Measurements from ENCODE around the gene JAG2. TPM values are rescaled to one million over a fixed set of nuclear protein-coding genes. Genes with fewer than 3 reads are reported as not detected.

Gene JAG2
- total and polyA plus RNA-seq, 2 of the 13 experiments (the other 11 are each of a cell fraction or from before 2014, with no cell fraction given), result 0.04 to 0.16 TPM

DNA sequence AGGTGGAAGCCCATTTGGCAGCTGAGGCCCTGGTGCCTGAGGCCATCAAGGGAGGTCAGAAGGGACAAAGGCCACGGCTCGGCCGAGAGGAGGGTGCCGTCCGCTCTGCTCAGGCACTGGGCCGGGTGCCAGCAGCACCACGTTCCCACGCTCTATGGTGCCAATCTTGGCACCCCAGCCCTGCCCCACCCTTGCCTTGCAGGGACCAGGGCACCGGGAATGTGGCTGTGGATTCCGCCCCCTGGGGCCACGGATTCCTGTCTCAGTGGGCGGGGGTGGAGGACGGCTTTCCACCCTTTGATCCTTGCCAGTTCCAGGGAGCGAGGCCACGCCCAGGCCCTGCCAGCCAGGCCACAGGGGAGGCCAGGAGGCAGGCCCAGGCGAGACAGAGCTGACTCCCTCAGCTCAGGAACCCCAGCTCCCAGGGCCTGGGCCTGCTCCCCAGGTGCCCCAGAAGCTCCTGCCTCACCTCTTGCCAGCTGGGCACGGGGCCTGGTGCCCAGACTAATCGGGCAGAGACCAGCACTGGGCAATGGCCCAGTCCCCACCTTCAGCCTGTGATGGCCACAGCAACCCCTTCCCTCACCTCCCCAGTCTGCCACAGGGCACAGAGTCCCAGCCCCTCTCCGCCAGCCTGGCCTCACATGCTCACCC is 76.9 kb downstream of the JAG2 start (continued):
- TF ChIP-seq, protein P1, sequence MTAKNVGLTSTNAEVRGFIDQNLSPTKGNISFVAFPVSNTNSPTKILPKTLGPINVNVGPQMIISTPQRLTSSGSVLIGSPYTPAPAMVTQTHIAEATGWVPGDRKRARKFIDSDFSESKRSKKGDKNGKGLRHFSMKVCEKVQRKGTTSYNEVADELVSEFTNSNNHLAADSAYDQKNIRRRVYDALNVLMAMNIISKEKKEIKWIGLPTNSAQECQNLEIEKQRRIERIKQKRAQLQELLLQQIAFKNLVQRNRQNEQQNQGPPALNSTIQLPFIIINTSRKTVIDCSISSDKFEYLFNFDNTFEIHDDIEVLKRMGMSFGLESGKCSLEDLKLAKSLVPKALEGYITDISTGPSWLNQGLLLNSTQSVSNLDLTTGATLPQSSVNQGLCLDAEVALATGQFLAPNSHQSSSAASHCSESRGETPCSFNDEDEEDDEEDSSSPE (CRISPR knock-in tag; IDR thresholded peaks at IDR 0.05), result 0 out of 2 replicates have a peak, but pooled peaks have one; percentile 14
- TF ChIP-seq, protein P2, sequence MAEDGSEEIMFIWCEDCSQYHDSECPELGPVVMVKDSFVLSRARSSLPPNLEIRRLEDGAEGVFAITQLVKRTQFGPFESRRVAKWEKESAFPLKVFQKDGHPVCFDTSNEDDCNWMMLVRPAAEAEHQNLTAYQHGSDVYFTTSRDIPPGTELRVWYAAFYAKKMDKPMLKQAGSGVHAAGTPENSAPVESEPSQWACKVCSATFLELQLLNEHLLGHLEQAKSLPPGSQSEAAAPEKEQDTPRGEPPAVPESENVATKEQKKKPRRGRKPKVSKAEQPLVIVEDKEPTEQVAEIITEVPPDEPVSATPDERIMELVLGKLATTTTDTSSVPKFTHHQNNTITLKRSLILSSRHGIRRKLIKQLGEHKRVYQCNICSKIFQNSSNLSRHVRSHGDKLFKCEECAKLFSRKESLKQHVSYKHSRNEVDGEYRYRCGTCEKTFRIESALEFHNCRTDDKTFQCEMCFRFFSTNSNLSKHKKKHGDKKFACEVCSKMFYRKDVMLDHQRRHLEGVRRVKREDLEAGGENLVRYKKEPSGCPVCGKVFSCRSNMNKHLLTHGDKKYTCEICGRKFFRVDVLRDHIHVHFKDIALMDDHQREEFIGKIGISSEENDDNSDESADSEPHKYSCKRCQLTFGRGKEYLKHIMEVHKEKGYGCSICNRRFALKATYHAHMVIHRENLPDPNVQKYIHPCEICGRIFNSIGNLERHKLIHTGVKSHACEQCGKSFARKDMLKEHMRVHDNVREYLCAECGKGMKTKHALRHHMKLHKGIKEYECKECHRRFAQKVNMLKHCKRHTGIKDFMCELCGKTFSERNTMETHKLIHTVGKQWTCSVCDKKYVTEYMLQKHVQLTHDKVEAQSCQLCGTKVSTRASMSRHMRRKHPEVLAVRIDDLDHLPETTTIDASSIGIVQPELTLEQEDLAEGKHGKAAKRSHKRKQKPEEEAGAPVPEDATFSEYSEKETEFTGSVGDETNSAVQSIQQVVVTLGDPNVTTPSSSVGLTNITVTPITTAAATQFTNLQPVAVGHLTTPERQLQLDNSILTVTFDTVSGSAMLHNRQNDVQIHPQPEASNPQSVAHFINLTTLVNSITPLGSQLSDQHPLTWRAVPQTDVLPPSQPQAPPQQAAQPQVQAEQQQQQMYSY (CRISPR knock-in tag; IDR thresholded peaks at IDR 0.05), result no peak
- TF ChIP-seq SOX13 (IDR thresholded peaks at IDR 0.05) (no peak), SOX13 (CRISPR knock-in tag; conservative IDR thresholded peaks at IDR 0.05 in 1 of 2, IDR thresholded peaks at IDR 0.05 in 1 of 2) (peak in 1 of 2 experiments; percentile 40; a peak in 1 of 4 replicates), SP5 (CRISPR knock-in tag; IDR thresholded peaks at IDR 0.05; ENCODE audit: borderline replicate concordance, low read depth) (peak; percentile 90), KAT2B (IDR thresholded peaks at IDR 0.05; ENCODE audit: borderline replicate concordance, low read depth, low read length) (no peak)
- TF ChIP-seq, protein P3, sequence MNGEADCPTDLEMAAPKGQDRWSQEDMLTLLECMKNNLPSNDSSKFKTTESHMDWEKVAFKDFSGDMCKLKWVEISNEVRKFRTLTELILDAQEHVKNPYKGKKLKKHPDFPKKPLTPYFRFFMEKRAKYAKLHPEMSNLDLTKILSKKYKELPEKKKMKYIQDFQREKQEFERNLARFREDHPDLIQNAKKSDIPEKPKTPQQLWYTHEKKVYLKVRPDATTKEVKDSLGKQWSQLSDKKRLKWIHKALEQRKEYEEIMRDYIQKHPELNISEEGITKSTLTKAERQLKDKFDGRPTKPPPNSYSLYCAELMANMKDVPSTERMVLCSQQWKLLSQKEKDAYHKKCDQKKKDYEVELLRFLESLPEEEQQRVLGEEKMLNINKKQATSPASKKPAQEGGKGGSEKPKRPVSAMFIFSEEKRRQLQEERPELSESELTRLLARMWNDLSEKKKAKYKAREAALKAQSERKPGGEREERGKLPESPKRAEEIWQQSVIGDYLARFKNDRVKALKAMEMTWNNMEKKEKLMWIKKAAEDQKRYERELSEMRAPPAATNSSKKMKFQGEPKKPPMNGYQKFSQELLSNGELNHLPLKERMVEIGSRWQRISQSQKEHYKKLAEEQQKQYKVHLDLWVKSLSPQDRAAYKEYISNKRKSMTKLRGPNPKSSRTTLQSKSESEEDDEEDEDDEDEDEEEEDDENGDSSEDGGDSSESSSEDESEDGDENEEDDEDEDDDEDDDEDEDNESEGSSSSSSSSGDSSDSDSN (CRISPR knock-in tag; IDR thresholded peaks at IDR 0.05), result peak; percentile 17; the same call in 1 of the 2 replicates
- TF ChIP-seq, protein P4, sequence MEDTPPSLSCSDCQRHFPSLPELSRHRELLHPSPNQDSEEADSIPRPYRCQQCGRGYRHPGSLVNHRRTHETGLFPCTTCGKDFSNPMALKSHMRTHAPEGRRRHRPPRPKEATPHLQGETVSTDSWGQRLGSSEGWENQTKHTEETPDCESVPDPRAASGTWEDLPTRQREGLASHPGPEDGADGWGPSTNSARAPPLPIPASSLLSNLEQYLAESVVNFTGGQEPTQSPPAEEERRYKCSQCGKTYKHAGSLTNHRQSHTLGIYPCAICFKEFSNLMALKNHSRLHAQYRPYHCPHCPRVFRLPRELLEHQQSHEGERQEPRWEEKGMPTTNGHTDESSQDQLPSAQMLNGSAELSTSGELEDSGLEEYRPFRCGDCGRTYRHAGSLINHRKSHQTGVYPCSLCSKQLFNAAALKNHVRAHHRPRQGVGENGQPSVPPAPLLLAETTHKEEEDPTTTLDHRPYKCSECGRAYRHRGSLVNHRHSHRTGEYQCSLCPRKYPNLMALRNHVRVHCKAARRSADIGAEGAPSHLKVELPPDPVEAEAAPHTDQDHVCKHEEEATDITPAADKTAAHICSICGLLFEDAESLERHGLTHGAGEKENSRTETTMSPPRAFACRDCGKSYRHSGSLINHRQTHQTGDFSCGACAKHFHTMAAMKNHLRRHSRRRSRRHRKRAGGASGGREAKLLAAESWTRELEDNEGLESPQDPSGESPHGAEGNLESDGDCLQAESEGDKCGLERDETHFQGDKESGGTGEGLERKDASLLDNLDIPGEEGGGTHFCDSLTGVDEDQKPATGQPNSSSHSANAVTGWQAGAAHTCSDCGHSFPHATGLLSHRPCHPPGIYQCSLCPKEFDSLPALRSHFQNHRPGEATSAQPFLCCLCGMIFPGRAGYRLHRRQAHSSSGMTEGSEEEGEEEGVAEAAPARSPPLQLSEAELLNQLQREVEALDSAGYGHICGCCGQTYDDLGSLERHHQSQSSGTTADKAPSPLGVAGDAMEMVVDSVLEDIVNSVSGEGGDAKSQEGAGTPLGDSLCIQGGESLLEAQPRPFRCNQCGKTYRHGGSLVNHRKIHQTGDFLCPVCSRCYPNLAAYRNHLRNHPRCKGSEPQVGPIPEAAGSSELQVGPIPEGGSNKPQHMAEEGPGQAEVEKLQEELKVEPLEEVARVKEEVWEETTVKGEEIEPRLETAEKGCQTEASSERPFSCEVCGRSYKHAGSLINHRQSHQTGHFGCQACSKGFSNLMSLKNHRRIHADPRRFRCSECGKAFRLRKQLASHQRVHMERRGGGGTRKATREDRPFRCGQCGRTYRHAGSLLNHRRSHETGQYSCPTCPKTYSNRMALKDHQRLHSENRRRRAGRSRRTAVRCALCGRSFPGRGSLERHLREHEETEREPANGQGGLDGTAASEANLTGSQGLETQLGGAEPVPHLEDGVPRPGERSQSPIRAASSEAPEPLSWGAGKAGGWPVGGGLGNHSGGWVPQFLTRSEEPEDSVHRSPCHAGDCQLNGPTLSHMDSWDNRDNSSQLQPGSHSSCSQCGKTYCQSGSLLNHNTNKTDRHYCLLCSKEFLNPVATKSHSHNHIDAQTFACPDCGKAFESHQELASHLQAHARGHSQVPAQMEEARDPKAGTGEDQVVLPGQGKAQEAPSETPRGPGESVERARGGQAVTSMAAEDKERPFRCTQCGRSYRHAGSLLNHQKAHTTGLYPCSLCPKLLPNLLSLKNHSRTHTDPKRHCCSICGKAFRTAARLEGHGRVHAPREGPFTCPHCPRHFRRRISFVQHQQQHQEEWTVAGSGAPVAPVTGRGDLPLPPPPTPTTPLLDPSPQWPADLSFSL (CRISPR knock-in tag; IDR thresholded peaks at IDR 0.05), result no peak
